ENCODE results near the gene PPP1R14D.
"Not testable (repeated sequence)": the region's sequence is repeated elsewhere in the genome, so short reads cannot be mapped to it uniquely, and the experiment has no call there.

The PPP1R14D gene

DNA sequence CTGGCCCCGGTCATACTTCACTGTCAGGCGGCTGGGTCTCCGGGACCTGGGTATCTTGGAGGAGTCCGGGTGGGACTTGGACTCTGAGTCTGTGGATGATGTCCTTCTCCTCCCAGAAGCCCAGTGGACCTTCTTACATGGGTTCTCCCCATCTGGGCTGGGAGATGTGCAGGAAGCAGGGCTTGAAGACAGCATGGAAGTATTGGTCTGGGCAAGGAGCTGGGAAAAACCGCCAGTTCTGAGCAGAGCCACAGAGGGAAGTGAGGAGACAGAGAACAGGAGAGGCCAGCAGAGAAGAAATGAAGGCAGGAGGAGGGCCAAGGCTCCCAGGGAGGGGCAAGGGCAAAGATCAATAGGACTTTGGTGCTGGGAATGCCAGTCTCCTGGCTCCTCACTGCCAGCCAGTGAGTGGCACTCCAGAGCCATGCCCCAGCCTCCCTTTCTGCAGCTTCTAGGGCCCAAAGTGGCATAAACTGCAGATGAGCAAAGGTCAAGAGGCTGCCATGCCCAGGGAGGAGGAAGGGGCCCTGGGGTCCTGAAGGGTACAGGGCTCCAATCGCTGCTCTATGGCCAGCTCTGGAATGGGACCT is at the start of gene PPP1R14D:
Gene PPP1R14D, minus strand, starts transcription at position 262 of the 590 bp plus-strand sequence. Its CDS starts 67 bp downstream, at position 195.
- no peak for DNase-seq

DNA sequence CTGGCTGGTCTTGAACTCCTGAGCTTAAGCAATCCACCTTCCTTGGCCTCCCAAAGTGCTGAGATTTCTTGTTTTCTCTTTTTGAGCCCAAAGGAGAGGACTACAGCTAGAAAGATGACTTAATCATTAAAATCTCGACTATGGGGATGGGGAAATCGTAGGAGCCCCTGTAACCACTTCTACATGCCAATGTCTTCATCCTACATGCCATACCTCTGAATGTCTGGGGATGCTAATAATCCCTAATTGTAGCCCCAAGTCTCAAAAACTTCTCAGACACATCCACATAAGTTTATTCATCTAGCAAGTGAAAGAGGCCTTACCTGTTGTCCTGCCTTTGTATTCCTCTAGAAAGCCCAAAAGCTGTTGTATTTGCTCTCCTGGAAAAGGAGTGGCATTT is 49.2 kb upstream of the PPP1R14D start:
- no peak for DNase-seq

DNA sequence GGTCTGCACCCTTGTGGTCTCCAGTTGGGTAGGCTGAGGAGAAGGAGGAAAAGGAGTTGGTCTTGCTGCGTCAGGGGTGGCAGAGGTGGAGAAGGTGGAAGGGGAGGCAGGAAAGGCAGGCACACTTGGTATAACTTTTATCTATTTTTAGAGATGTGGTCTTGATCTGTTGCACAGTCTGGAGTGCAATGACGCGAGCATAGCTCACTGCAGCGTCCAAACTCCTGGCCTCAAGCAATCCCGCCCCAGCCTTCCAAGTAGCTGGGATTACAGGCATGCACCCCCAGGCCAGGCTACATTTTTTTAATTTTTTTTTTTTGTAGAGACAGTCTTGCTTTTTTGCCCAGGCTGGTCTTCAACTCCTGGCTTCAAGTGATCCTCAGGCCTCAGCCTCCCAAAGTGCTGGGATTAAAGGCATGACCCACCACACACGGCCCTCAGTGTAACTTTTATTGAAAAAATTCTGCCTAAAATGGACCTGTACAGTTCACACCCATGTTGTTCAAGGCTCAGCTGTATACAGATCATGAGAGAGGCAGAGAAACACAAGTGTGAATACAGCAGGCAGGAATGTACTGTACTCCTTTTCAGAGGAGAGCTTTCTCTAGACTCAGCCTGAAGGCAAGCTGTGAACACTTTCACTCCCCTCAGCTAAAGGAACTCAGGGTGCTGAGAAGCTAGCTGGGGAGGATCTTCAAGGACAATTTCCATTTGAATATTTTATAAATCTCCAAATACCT is 47.7 kb upstream of the PPP1R14D start:
- DNase-seq: no peak

- DNase-seq: peak in 39 of 58 donors; percentile 2 to 73 (median 20)
These were observed 45.4 kb upstream of the PPP1R14D start, which contains the start of gene RHOV for GRCh38 chr15:40873694-40874561. TSS of gene RHOV (minus strand) at chr15:40874234. CDS start at chr15:40874139, 95 bp downstream.

DNA sequence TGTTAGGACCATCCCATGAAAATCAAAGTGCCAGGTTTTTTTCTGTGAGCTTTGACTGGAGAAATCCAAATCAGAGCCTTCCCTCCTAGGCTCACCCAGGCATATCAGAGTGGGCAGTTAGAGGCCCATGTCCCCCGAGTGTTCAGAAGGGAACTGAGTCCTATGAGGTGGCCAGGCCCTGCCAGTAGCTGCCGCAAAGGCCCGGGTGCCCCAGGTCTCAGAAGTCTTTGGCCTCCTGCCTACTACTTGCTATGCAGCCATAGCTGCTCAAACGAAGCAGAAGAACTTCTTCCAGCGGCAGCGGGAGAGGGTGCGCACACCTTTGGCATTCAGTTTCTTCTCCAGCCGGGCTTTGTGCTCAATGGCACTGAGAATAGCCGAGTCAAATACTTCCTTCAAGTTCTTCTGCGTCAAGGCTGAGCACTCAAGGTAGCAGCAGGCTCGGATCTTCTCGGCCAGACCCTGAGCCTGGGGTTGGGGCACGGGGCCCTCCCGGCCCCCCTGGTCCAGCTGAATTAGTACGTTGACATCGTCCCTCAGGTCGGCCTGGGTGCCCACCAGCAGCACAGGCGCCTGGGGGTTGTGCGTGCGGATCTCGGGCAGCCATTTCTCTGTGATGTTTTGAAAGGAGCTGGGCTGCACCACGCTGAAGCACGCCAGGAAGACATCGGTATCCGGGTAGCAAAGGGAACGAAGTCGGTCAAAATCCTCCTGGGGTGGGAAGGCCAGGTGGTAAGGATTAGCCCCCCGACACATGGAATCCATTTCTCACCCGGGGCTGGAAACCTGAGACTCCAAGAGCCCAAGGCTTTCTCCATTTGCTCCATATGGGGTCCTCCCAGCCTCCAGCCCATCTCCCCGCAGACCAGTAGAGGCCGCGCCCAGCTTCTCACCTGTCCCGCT is 44.5 kb upstream of the PPP1R14D start:
- DNase-seq: peak in 1 of 58 donors; percentile 29

DNA sequence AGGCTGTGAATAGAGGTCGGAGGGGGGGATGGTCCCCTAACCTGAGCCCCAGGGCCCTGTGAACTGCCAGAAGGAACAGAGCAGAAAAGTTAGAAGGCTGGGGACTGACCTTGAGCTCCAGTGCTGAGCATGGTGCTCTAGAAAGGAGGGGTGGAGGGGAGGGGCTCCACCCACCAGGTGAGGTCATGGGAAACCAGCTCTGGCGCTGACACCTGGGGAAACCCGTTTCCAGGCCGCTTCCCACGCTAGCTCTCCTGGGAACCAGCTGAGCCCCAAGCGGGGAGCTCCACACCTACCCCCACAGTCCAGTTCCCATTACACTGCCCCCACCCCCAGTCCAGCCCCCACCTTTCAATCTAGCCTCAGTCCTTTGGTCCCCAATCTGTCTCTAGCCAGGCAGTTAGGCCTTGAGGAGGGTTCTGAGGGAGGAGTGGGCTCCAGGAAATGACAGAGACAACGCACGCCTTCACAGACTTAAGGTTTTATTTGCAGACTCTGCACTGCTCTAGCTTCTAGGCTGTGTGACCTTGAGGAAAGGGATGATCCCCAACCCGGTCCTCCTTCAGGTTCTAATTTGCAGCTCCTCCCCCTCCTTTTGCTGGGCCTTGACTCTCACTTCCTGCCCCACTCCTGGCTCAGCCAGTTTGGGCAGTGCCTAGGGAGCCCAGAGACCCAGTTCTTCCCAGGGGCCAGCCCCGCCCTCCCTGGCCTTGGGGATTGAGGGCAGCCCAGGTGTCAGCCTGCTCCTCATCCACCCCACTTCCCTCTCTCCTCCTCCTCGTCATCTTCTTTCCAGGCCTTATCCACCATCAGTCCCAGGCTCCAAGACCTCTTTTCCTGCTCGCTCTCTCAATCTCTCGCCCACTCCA is 43.5 kb upstream of the PPP1R14D start:
- no peak for DNase-seq

GRCh38 chr15:40870716-40871115 is 42.2 kb upstream of the PPP1R14D start:
- DNase-seq: no peak

DNA sequence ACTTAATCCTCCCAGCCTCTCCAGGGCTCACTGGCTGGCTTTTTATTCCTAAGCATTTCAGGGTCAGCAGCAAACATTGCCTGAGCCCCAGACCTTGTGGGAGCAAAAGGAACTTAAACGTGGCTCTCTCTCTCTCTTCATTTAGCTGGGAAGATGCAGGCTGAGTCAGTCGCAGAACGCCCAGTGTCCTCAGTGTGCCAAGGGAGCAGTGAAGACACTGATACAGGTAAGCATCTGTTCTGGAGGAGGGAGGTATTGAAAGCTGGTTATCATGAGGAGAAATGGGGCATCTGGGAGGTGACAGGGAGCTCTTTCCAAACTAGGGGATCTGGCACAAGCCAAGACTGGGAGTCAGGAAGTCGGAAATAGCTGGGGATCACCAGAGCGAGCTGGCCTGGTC is 41.2 kb upstream of the PPP1R14D start:
- DNase-seq: no peak

DNA sequence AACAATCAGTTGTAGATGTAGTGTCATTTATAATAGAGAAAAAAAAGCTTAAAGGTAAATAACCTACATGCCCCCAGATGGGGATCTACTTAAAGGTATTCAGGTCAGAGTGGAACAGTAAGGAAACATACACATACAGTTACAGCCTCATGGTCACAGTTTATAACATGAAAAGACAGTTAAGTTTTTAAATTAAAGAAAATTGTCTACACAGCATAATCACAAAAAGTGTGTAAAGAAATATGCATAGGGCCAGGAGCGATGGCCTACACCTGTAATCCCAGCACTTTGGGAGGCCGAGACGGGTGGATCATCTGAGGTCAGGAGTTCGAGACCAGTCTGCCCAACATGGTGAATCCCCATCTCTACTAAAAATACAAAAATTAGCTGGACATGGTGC is 38.7 kb upstream of the PPP1R14D start:
- no peak for DNase-seq

- no peak for DNase-seq
These were observed 35.3 kb upstream of the PPP1R14D start for GRCh38 chr15:40863660-40864270.

GRCh38 chr15:40861147-40861546 is 32.6 kb upstream of the PPP1R14D start:
- DNase-seq: not testable (repeated sequence)

DNA sequence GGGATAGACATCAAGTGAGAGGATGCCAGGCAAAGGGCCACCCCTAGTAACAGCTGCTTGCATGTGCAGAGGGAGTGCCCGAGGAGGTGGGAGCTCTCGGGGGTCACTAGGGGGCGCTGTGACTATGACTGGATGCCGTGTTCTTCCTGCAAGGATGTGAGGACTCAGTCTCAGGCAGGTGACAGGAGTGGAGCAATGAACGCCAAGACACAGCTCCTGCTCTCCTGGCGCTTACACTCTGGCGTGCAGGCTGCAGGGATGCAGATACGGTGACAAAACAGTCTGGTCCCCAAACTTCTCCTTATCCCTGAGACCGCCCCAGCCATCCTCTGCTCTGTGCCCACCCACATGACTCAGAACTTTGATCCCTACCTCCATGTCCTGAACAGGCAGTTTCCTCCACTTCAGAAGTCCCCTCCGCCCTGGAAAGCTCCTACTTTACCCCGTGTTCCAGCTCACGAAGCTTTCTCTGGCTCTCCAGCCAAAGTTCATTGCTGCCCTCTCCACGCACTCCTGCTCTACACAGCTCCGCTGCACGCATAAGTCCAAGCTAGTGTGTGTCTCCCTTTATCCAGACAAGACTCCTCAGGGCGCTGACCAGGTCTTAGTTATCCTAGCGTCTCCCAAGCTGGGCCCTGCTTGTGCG is 30.8 kb upstream of the PPP1R14D start:
- DNase-seq: peak in 35 of 58 donors; percentile 5 to 70 (median 30)

- DNase-seq: no peak
These were observed 30.2 kb upstream of the PPP1R14D start for GRCh38 chr15:40858706-40859105.

DNA sequence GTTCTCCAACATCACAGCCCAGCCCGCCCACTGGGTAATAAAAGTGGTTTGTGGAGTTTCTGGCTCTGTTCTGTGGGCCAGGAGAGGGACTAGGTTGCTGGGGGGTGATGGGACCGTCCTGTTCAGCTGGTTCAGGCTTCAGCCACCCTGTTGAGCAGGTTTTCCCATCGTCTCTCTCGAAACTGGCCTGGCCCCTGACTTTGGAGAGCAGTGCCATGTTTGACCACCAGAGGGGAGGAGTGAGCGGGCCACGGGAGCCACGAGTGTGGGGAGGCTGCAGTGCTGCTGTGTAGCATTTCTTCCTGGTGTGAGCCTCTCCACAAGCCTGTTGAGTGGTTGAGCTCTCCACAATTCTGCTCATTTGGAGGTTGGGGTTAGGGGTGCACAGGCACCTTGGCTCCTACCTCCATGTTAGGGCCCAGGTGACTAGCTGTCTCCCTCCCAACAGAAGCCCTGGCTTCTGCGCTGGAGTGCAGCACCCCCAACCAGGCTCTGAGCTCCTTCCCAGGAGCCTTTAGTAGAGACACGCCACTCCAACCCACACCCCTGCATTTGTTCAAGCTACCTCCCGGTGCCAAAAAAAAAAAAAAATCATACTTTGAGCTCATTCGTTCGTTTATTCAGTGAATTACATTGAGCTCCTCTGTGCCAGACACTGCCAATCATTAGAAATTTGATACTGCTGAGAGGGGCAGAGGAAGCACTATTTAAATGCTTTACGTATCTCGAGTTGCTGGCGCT is 29.3 kb upstream of the PPP1R14D start:
- peak in 50 of 58 donors; percentile 7 to 72 (median 38) for DNase-seq

DNA sequence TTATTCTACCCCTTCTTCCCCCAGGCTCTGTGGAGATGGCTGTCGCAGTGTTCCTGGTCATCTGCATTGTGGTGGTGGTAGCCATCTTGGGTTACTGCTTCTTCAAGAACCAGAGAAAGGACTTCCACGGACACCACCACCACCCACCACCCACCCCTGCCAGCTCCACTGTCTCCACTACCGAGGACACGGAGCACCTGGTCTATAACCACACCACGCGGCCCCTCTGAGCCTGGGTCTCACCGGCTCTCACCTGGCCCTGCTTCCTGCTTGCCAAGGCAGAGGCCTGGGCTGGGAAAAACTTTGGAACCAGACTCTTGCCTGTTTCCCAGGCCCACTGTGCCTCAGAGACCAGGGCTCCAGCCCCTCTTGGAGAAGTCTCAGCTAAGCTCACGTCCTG is 28.2 kb upstream of the PPP1R14D start:
- no peak for DNase-seq

GRCh38 chr15:40855706-40856234 is 27.3 kb upstream of the PPP1R14D start:
- no peak for DNase-seq

DNA sequence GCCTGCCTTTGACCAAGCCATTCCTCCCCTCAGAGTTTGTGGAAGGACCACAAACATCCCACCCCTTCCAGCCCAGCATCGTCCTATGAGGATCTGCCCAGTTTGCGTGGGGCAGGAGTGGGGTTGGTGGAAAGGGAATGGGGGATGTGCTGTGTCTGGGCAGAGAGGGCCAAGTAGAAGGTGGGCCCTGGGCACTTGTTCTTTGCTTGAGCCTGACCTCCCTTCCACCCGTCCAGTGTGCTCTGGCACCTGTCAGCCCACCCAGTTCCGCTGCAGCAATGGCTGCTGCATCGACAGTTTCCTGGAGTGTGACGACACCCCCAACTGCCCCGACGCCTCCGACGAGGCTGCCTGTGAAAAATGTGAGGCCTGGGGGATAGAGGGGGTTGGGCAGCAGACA is 25.7 kb upstream of the PPP1R14D start:
- DNase-seq: no peak

Data from anterior cingulate cortex (tissue), 58 donors.